ENCODE measurements around the gene LTO1. TPM values are rescaled to one million over a fixed set of nuclear protein-coding genes. Genes with fewer than 3 reads are reported as not detected.
A peak's percentile ranks its signal among the peaks of the same experiment; 100 is the strongest.

Gene LTO1
- total and polyA plus RNA-seq, 2 of the 13 experiments (the other 11 are each of a cell fraction or from before 2014, with no cell fraction given): 11.8 to 15.0 TPM

- TF ChIP-seq STAG1 (CRISPR knock-in tag; IDR thresholded peaks at IDR 0.05) (peak; percentile 94), ATF2 (CRISPR knock-in tag; IDR thresholded peaks at IDR 0.05) (0 out of 2 replicates have a peak, but pooled peaks have one; percentile 26), SRSF9 (IDR thresholded peaks at IDR 0.05; ENCODE audit: borderline replicate concordance, insufficient read depth, low read depth, low read length, poor library complexity, severe bottlenecking) (no peak), ZNF407 (CRISPR knock-in tag; IDR thresholded peaks at IDR 0.05; ENCODE audit: not compliant biosample characterization) (peak; percentile 27), KDM6A (CRISPR knock-in tag; IDR thresholded peaks at IDR 0.05; ENCODE audit: low read depth) (no peak), SP4 (CRISPR knock-in tag; IDR thresholded peaks at IDR 0.05) (0 out of 2 replicates have a peak, but pooled peaks have one; percentile 55), ZC3H13 (CRISPR knock-in tag; IDR thresholded peaks at IDR 0.05) (peak; percentile 68; the same call in 1 of the 2 replicates), YEATS4 (CRISPR knock-in tag; IDR thresholded peaks at IDR 0.05; ENCODE audit: borderline replicate concordance) (no peak; the same call in 1 of the 2 replicates), ZNF879 (CRISPR knock-in tag; IDR thresholded peaks at IDR 0.05) (no peak), FOSL2 (CRISPR knock-in tag; IDR thresholded peaks at IDR 0.05) (peak; percentile 47; the same call in 1 of the 2 replicates), SP1 (IDR thresholded peaks at IDR 0.05) (no peak), SP1 (CRISPR knock-in tag; IDR thresholded peaks at IDR 0.05) (peak; percentile 25; the same call in 1 of the 2 replicates), MIER3 (CRISPR knock-in tag; IDR thresholded peaks at IDR 0.05; ENCODE audit: borderline replicate concordance) (peak; percentile 33; the same call in 1 of the 2 replicates), KMT2A (CRISPR knock-in tag; IDR thresholded peaks at IDR 0.05) (peak; percentile 70), GATAD1 (CRISPR knock-in tag; IDR thresholded peaks at IDR 0.05) (no peak), NR2F1 (CRISPR knock-in tag; IDR thresholded peaks at IDR 0.05) (no peak), ZNF776 (CRISPR knock-in tag; IDR thresholded peaks at IDR 0.05) (0 out of 2 replicates have a peak, but pooled peaks have one; percentile 48), ZNF800 (CRISPR knock-in tag; IDR thresholded peaks at IDR 0.05) (0 out of 2 replicates have a peak, but pooled peaks have one; percentile 41), SKI (IDR thresholded peaks at IDR 0.05; ENCODE audit: partially characterized antibody) (no peak)
Measured at GRCh38 chr11:69642913-69643632, 32.1 kb downstream of the LTO1 start (continued).

All from HepG2 (cell line).